Suprapubic skin (tissue), 3 donors: ENCODE data around the gene AMBP.

Source experiments
- CTCF ChIP-seq, 2 donors: fragments of 200-600 bp in 1 of 2; fragments of 450-650 bp in 1 of 2; sonication (generic) in 1 of 2; IDR thresholded peaks; one replicate each; pipeline ENCODE4 v1.5.1; 2016 to 2019; ENCODE audit warnings: antibody characterized with exemption in 2 of 2, mild to moderate bottlenecking in 1 of 2, moderate library complexity in 1 of 2
- EP300 ChIP-seq: sonication (generic); formaldehyde crosslinking; IDR thresholded peaks from one replicate; pipeline ENCODE4 v1.6.1; 2017; ENCODE audit warnings: antibody characterized with exemption
- POLR2A ChIP-seq, 2 donors: fragments of 450-650 bp; IDR thresholded peaks; one replicate each; pipeline ENCODE4 v1.6.1; 2017; ENCODE audit warnings: antibody characterized with exemption in 2 of 2, mild to moderate bottlenecking in 2 of 2, moderate library complexity in 2 of 2

GRCh38 chr9:114099669-114100270, 21.7 kb upstream of the AMBP start:
- TF ChIP-seq EP300 = no peak
- TF ChIP-seq POLR2A (IDR thresholded peaks at IDR 0.05) = no peak
- TF ChIP-seq CTCF (IDR thresholded peaks at IDR 0.05) = no peak
